IMR-90 (cell line): ENCODE data around the gene CELSR2. TPM values are rescaled to one million over a fixed set of nuclear protein-coding genes. Genes with fewer than 3 reads are reported as not detected.
"Not testable (repeated sequence)": the region's sequence is repeated elsewhere in the genome, so short reads cannot be mapped to it uniquely, and the experiment has no call there.

Source experiments
- ATAC-seq: fragments of 200-7000 bp; cut with Tn5 transposase; 2 replicates; pipeline ENCODE4 v1.9.1; 2020; ENCODE audit warnings: low read depth, mild to moderate bottlenecking, moderate library complexity
- BruUV-seq: library from RNA; stranded (reverse); fragments of 400-500 nt; replicated peaks from 2 replicates; lab custom pipeline; 2021; lab: Mats Ljungman, UMichigan
- CTCF ChIA-PET: fragments of 300-600 bp; formaldehyde crosslinking; extraction: SDS; loops from one replicate; lab custom pipeline; 2021; ENCODE audit warnings: antibody characterized with exemption; lab: Yijun Ruan, JAX
- POLR2A ChIA-PET: fragments of 300-600 bp; sonication (Branson Sonifier 250); formaldehyde crosslinking; loops from one replicate; lab custom pipeline; 2022; ENCODE audit warnings: antibody characterized with exemption; ENCODE audit not compliant: unreplicated experiment; lab: Charles Lee
- DNase-seq: peaks from one replicate; pipeline ENCODE4 v3.0.0; 2013
- H2AFZ ChIP-seq: replicated peaks from 2 replicates; pipeline ENCODE3; 2013; ENCODE audit warnings: low read length, mild to moderate bottlenecking; ENCODE audit not compliant: poor library complexity
- H2AK5ac ChIP-seq: 2 replicates; pipeline ENCODE4 v1.6.1; 2013; ENCODE audit warnings: low read depth, low read length, inconsistent platforms
- H2AK9ac ChIP-seq: replicated peaks from 2 replicates; pipeline ENCODE3; 2013; ENCODE audit warnings: mild to moderate bottlenecking, low read depth, low read length, moderate library complexity; ENCODE audit not compliant: poor library complexity
- H2BK120ac ChIP-seq: 2 replicates; pipeline ENCODE4 v1.6.1; 2013; ENCODE audit warnings: low read depth, low read length, inconsistent platforms
- H2BK15ac ChIP-seq: 3 replicates; pipeline ENCODE4 v1.6.1; 2013; ENCODE audit warnings: low read depth, low read length, inconsistent platforms
- H2BK20ac ChIP-seq: 2 replicates; pipeline ENCODE4 v1.6.1; 2013; ENCODE audit warnings: low read depth, mild to moderate bottlenecking, inconsistent platforms, low read length, moderate library complexity
- H2BK5ac ChIP-seq: 2 replicates; pipeline ENCODE4 v1.6.1; 2013; ENCODE audit warnings: mild to moderate bottlenecking, low read depth, low read length, inconsistent platforms; ENCODE audit not compliant: poor library complexity, severe bottlenecking
- H3K14ac ChIP-seq: replicated peaks from 2 replicates; pipeline ENCODE4 v1.6.1; 2013; ENCODE audit warnings: low read depth, low read length, inconsistent platforms
- H3K18ac ChIP-seq: 2 replicates; pipeline ENCODE4 v1.6.1; 2013; ENCODE audit warnings: low read depth, low read length, control low read depth
- H3K23ac ChIP-seq: 2 replicates; pipeline ENCODE4 v1.6.1; 2013; ENCODE audit warnings: low read depth, low read length, inconsistent platforms
- H3K27ac ChIP-seq: 2 replicates; pipeline ENCODE4 v1.5.1; 2013; ENCODE audit warnings: mild to moderate bottlenecking, control low read depth, low read length; ENCODE audit not compliant: insufficient read depth
- H3K27me3 ChIP-seq: 2 replicates; pipeline ENCODE4 v1.6.1; 2013; ENCODE audit warnings: low read length; ENCODE audit not compliant: control insufficient read depth, insufficient read depth
- H3K36me3 ChIP-seq: 2 replicates; pipeline ENCODE4 v1.6.1; 2013; ENCODE audit warnings: low read length, mixed read lengths; ENCODE audit not compliant: control insufficient read depth, insufficient read depth
- H3K4ac ChIP-seq: 2 replicates; pipeline ENCODE4 v1.6.1; 2013; ENCODE audit warnings: low read depth, low read length, inconsistent platforms
- H3K4me1 ChIP-seq: 2 replicates; pipeline ENCODE4 v1.6.1; 2013; ENCODE audit warnings: low read length, mixed read lengths; ENCODE audit not compliant: control insufficient read depth, insufficient read depth
- H3K4me2 ChIP-seq: 2 replicates; pipeline ENCODE4 v1.6.1; 2013; ENCODE audit warnings: low read depth, mild to moderate bottlenecking, control low read depth, low read length, moderate library complexity
- H3K4me3 ChIP-seq: 2 replicates; pipeline ENCODE4 v1.5.1; 2013; ENCODE audit warnings: low read depth, mild to moderate bottlenecking, control low read depth, low read length, moderate library complexity; ENCODE audit not compliant: insufficient read depth
- H3K56ac ChIP-seq: 2 replicates; pipeline ENCODE4 v1.6.1; 2013; ENCODE audit warnings: low read length, inconsistent platforms; ENCODE audit not compliant: insufficient read depth; ENCODE audit errors: extremely low read depth
- H3K79me1 ChIP-seq, 2 experiments: 2 replicates each; pipeline ENCODE4 v1.6.1; 2013; ENCODE audit warnings: low read length in 2 of 2, inconsistent platforms in 1 of 2, low read depth in 1 of 2
- H3K9ac ChIP-seq: 2 replicates; pipeline ENCODE4 v1.6.1; 2013; ENCODE audit warnings: low read depth, low read length, control low read depth
- H3K9me1 ChIP-seq: 2 replicates; pipeline ENCODE4 v1.6.1; 2013; ENCODE audit warnings: low read length, inconsistent platforms; ENCODE audit not compliant: insufficient read depth
- H3K9me3 ChIP-seq: 2 replicates; pipeline ENCODE4 v1.6.1; 2013; ENCODE audit warnings: low read length; ENCODE audit not compliant: control insufficient read depth, insufficient read depth
- H4K20me1 ChIP-seq: 2 replicates; pipeline ENCODE4 v1.6.1; 2013; ENCODE audit warnings: low read length, inconsistent platforms; ENCODE audit not compliant: insufficient read depth
- H4K5ac ChIP-seq: 2 replicates; pipeline ENCODE4 v1.6.1; 2013; ENCODE audit warnings: mild to moderate bottlenecking, low read depth, low read length, control low read depth
- H4K8ac ChIP-seq, 2 experiments: 2 replicates each; pipeline ENCODE4 v1.6.1; 2013; ENCODE audit warnings: low read depth in 2 of 2, low read length in 2 of 2, control low read depth in 1 of 2, inconsistent platforms in 1 of 2
- H4K91ac ChIP-seq: 2 replicates; pipeline ENCODE4 v1.6.1; 2013; ENCODE audit warnings: low read depth, low read length, inconsistent platforms; ENCODE audit not compliant: insufficient read depth
- CEBPB ChIP-seq: IDR thresholded peaks from 2 replicates; pipeline ENCODE4 v1.6.1; 2012; ENCODE audit warnings: low read depth, low read length, improper control_type of control experiment
- FOS ChIP-seq: fragments of 150-350 bp; IDR thresholded peaks from 2 replicates; pipeline ENCODE4 v1.6.1; 2016; ENCODE audit warnings: low read depth, low read length
- MAZ ChIP-seq: IDR thresholded peaks from 2 replicates; pipeline ENCODE4 v1.6.1; 2012; ENCODE audit warnings: low read depth, mild to moderate bottlenecking, low read length, improper control_type of control experiment, moderate library complexity, borderline replicate concordance
- WGBS, 2 experiments: methylation state at CpG; one replicate each; pipeline versions ENCODE4 v1.1.5 to v1.1.7; 2013; ENCODE audit warnings: missing lambda C conversion rate in 2 of 2; ENCODE audit not compliant: insufficient read length in 1 of 2; ENCODE audit errors: extremely low coverage in 2 of 2; 5-methylcytosine and 5-hydroxymethylcytosine counted together
- dilution Hi-C: fragments of 300-500 bp; cut with HindIII; formaldehyde crosslinking; loops from one replicate; pipeline ENCODE4 v1.14.3; 2018; ENCODE audit warnings: low sequenced_read_pairs; ENCODE audit not compliant: unreplicated experiment
- in situ Hi-C: fragments of 300-500 bp; cut with MboI; formaldehyde crosslinking; loops from 3 replicates; pipeline ENCODE4 v1.14.3; 2019; ENCODE audit warnings: low sequenced_read_pairs, inconsistent platforms, mixed read lengths
- intact Hi-C: fragments of 100-400 bp; cut with micrococcal nuclease; formaldehyde crosslinking; loops from 2 replicates; pipeline ENCODE4 v1.10.0; 2022
- polyA plus RNA-seq, 3 experiments: library from polyadenylated mRNA; depleted of rRNA; stranded (reverse); fragments of >200 nt; gene quantifications; 2 replicates each; pipeline ENCODE4 v1.2.3, GENCODE V29; 2012; ENCODE audit warnings: low replicate concordance in 1 of 3
- total RNA-seq: library from RNA; depleted of rRNA; stranded (reverse); fragments of >200 nt; gene quantifications from 2 replicates; pipeline ENCODE4 v1.2.3, GENCODE V29; 2012

Gene CELSR2
- total and polyA plus RNA-seq, 2 of the 4 experiments (the other 2 are of a cell fraction): 1.3 to 5.3 TPM

GRCh38 chr1:109283748-109284600 is 34.6 kb downstream of the CELSR2 start (continued):
- TF ChIP-seq CEBPB: no peak
- no peak for TF ChIP-seq FOS
- no peak for TF ChIP-seq MAZ

GRCh38 chr1:109286762-109287161 is 37.4 kb downstream of the CELSR2 start:
- dilution Hi-C loops, H3K9me1 ChIP-seq, H3K4me1 ChIP-seq, H3K4me2 ChIP-seq, H3K4ac ChIP-seq, H3K9me3 ChIP-seq, H4K8ac ChIP-seq, H3K4me3 ChIP-seq, H3K23ac ChIP-seq, H4K91ac ChIP-seq, in situ Hi-C loops, H2BK5ac ChIP-seq, H2BK15ac ChIP-seq, H3K27me3 ChIP-seq, H2AFZ ChIP-seq, H4K20me1 ChIP-seq, BruUV-seq, CTCF ChIA-PET, H3K56ac ChIP-seq, H2BK20ac ChIP-seq, H2AK9ac ChIP-seq, H3K36me3 ChIP-seq, H3K27ac ChIP-seq, DNase-seq, H2AK5ac ChIP-seq, H3K18ac ChIP-seq, H2BK120ac ChIP-seq, H3K14ac ChIP-seq, H3K9ac ChIP-seq, ATAC-seq, POLR2A ChIA-PET, H4K5ac ChIP-seq: not testable (repeated sequence)
- no CpG with 5 or more reads among the region's 5 CpGs for WGBS, 2 experiments
- intact Hi-C loops: loop anchor here (10.0 kb wide), 1 partner anchor 338 kb away; no protein-coding TSS in a partner anchor
- H3K79me1 ChIP-seq: peaks cover 3 to 15% of the 10 kb centered on the region in 2 experiments; a peak in 3 of 4 replicates
